HG02981 (cell line): ENCODE results near the gene C19orf18.
A peak's percentile ranks its signal among the peaks of the same experiment; 100 is the strongest.
"Not testable (repeated sequence)": the region's sequence is repeated elsewhere in the genome, so short reads cannot be mapped to it uniquely, and the experiment has no call there.

ENCODE experiments used
- ATAC-seq: cut with Tn5 transposase; IDR thresholded peaks from one replicate; pipeline ENCODE4 v1.9.1; 2021; ENCODE audit warnings: mild to moderate bottlenecking, moderate library complexity; ENCODE audit not compliant: unreplicated experiment

Gene C19orf18

DNA sequence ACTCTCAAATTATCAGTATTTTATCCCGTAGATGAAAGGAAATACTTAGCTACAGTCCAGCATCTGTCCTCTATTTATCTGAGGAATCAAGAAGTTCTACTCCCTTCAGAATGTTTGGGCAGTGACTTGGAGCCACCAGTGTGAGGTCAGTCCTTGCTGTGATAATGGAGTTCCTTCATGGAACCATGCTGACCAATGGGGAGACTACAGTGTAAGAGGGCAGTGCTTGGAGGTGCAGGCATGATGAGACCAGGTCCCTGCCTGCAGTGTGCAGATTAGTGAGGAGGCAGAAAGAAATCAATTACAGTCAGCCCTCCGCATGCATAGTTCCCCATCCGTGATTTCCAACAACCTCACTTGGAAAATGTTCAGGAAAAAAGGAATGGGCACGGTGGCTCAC is at the start of gene C19orf18:
C19orf18 (minus strand) TSS at position 101 of the 400 bp plus-strand sequence. CDS start 102 bp downstream, outside the sequence.
- no peak for ATAC-seq

DNA sequence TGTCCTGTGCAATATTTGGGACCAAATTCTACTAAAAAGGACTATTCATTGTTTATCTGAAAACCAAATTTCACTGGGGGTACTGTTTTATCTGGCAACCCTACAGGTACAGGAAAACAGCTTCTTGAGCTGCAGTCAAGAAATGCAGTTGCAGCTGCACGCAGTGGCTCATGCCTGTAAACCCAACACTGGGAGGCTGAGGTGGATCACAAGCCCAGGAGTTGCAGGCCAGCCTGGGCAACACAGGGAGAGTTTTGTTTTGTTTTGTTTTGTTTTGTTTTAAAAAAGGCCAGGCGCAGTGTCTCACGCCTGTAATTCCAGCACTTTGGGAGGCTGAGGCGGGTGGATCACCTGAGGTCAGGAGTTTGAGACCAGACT is 47.9 kb upstream of the C19orf18 start:
- no peak for ATAC-seq

DNA sequence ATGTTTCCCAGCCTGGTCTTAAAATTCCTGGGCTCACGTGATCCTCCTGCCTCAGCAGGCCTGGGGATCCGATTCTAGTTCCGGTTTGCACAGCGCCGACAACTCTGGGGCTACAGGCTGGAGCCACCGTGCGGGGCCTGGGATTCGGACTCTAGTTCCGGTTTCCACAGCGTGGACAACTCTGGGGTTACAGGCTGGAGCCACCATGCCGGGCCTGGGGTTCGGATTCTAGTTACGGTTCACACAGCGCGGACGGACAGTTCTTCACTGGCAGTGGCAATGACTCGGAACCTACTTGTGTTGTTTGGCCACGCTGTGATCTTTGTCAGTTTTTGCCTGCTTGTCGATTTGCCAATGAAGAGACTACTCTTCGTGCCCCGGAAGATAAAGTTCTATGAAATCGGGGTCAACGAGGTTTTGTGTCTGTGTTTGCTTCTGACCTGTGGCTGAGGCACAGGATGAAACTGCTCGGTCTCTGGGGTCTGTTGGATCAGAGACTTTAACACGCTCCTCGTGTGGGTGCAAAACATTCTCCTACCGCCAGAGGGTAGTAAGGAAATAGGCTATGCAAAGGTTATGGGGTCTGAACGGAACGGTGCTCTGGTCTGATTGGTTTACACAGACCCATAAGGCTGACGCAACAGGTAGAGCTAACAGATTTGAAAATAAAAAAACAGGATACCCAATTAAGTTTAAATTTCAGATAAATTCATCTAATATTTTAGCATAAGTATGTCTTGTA is 47.4 kb upstream of the C19orf18 start:
- ATAC-seq: no peak

DNA sequence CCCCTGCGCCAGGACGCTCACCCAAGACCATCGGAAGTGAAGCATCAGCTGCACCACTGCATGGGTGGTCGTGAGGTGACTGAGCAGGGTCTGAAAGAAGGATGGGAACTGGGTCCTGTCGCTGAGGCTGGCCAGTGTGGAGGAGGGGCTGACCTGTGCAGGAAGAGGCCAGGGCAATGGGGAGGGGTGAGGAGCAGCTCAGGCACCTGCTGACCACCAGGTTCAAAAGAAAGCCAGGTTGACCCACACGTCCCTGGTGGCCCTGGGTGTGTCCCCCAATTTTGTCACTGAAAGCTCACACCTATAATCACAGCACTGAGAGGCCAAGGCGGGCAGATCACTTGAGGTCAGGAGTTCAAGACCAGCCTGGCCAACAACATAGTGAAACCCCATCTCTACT is 45.8 kb upstream of the C19orf18 start:
- no peak for ATAC-seq

DNA sequence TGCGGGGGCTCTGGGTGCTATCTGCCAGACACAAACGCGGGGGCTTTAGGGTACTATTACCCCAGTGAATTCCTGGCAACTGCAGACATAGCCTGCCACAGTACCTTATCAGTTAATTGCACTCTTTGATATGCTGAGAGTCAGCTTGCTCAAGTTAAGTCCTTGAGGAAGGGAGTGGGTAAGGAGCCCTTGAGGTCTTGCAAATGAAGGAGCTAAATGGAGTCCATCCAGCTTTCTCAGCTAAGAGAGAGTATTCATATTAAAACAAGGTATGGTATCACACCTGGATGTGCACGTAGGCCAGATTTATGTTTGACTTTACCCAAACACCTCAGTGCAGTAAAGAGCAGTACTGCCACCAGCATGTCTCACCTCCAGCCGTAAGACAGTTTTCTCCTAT is 39.8 kb upstream of the C19orf18 start:
- ATAC-seq: no peak

DNA sequence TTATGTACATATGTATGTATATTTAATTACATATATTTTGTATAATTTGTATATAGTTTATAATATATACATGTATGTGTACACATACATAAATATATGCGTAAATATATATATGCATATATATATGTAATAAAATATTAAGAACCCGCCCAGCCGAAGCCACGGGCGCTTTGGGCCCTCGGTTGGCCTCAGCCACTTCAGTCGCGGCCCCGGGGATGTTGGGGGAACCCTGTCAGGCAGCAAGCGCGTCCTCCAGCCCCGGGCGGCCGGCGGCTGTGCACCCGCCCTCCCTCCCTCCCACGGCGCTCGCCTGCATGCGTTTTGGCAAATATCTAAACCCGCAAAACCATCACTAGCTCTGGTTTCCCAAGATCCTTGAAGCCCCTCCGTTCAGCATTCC is 36.2 kb upstream of the C19orf18 start:
- no peak for ATAC-seq

DNA sequence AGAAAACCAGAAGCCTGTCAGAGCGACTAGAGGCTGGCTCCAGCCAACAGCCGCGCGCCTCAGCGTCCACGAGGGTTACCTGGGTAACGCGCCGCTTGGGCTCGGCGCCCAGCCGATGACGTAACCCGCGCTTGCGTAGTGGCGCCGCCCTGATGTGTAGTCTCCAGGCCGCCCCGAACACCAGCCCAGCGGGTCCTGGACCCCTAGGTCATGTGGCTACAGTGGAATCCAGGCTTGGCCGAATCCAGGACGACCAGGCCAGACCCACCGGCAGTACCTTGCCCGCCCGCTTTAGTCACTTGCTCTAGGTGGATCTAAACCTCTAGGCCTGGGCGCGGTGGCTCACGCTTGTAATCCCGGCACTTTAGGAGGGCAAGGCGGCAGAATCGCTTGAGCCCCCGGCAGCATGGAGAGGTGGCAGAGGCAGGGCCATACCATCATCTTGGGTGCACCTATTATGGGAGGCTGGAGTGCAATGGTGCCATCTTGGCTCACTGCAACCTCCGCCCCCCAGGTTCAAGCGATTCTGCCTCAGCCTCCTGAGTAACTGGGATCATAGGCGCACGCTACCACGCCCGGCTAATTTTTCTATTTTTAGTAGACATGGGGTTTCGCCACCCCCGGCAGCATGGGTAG is 35.5 kb upstream of the C19orf18 start:
- ATAC-seq: peak; percentile 85

DNA sequence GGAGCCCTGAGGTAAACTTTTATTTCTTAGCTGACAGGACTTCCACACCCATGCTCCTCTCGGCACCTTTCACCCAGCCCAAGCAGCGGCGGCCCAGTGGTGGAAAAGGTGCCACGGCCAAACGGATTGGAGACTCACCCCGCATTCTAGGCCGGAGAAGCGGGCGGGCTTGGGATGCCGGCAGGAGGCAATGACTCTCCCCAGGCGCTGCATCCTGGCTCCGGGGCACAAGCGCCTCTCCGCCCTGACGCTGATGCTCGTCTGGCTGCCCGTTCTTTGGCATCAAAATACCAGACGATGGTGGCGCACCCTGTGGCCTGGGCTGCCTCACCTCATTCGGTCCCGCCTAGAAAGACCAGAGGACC is 34.9 kb upstream of the C19orf18 start:
- ATAC-seq: no peak

DNA sequence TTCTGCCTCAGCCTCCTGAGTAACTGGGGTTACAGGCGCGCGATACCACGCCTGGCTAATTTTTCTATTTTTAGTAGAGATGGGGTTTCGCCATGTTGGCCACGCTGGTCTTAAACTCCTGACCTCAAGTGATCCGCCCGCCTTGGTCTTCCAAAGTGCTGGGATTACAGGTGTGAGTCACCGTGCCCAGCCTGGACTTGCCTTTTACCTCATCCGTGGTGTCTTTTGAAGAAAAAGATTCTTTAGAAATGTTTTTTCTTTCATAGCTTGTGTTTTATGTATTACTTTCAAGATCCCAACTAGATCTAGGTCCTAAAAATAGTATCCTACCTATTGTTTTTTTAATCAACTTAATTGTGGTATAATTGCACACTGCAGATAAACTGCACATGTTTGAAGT is 34.5 kb upstream of the C19orf18 start:
- ATAC-seq: not testable (repeated sequence)

DNA sequence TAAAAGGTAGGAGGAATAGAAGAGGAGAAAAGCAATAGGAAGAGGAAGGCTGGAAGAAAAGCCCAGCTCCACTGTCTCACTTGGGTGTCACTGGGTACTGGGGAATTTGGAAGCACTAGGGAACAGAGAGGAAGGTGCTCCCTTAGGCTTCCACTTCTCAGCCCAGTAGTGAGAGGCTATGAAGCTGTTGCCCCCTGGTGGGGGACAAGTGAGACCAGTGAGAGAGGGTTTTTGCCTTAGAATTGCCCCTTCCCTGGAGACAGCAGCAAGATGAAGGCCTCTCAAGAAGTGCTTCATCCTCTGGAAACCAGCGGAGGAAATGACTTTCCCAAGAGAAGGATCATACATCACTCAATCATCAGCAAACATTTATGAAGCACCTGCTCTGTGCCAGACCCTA is 33.0 kb upstream of the C19orf18 start:
- no peak for ATAC-seq

DNA sequence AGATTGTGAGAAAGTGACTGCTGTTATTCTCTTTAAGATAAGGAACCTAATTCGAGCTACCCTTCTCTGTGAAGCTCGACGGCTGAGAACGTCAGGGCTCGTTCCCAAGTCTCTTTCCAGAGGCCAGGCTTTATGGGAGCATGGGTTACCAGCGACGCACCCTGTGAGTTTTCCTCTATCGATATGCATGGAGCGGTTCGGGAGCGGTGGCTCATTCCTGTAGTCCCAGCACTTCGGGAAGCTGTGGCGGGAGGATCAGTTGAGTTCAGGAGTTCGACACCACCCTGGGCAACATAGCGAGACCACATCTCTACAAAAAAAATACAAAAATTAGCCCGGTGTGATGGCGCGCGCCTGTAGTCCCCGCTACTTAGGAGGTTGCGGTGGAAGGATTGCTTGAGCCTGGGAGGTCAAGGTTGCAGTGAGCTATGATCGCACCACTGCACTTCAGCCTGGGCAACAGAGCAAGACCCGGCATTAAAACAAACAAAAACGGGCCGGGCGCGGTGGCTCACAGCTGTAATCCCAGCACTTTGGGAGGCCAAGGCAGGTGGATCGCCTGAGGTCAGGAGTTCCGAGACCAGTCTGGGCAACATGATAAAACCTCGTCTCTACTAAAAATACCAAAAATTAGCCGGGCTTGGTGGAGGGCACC is 29.0 kb upstream of the C19orf18 start:
- ATAC-seq: no peak

DNA sequence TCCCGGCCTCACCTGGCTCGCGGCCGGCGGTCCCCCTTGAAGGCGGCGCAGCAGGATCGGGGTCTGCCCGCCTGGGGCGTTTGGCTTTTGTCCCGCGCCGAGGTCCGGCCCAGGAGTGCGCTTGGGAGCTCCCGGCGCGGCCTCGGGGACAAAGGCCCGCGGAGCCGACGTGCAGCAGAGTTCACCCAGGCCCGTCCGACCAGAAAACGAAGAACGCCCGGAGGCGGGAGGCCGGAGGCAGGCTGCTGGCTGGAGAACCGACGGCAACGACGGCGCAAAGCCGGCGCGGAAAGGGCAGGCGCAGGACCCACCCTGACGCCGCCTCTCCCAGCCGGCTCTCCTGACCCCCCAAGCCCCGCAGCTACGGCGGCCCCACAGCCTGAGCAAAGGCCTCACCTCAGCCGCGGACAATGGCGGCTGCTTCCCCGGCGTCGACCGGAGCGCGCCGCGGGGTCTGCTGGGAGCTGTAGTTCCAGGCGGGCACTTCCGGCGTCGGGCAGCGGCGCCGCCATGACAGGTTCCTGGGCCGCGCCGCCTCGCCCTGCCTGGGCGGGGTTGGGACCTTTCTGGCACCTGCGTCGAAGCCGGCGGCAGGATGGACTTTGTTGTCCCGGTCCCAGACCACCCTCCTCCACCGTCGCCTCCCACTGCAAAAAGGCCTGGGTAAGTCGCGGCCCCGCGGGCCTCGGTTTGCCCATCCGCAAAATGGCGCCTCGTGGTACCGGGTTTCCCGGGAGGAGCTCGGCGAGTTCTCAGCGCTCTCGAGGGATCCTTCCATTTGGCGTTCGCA is 28.2 kb upstream of the C19orf18 start, which contains the start of gene ZNF606:
ZNF606 (minus strand) TSS at position 437 of the 790 bp plus-strand sequence. CDS start 1,501 bp downstream, outside the sequence.
- ATAC-seq: peak; percentile 93

DNA sequence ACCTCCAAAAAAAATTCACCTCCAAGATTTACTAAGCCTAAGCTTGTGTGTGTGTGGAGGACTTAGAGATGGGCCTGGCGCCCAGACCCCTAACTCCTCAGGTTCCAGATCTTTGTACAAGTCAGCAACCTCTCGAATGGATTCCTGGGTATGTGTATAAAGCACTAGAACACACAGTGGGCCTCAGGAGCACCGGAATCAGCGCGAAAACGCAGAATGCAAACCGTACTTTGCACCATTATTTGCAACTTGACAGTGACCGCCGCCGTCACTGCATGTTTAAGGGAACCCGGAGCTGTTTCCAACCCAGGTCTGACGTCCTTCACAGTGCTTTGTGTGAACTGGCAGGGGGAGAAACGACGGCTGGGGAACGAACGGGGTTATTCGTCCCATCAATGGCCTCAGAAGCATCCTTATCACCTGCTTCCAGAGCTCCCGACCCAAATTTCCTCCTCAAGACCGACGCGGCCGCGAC is 27.6 kb upstream of the C19orf18 start:
- ATAC-seq: peak; percentile 9

DNA sequence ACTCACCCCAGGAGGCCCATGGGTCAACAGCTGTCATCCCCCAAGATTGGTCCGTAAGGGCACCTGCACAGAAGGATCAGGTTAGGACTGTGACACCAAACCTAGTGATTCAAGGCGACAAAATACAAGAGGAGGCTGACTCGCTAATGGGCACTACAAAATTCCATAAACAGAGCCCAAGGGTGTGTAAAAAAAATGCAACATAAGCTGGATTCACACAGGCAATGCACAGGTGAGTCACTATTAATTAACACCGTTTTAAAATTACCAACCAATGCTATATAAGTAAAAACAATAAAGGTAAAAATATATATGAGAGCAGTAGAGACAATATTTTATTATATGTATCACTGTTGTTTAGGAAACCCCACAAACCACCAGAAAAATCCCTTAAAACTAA is 26.3 kb upstream of the C19orf18 start:
- no peak for ATAC-seq

DNA sequence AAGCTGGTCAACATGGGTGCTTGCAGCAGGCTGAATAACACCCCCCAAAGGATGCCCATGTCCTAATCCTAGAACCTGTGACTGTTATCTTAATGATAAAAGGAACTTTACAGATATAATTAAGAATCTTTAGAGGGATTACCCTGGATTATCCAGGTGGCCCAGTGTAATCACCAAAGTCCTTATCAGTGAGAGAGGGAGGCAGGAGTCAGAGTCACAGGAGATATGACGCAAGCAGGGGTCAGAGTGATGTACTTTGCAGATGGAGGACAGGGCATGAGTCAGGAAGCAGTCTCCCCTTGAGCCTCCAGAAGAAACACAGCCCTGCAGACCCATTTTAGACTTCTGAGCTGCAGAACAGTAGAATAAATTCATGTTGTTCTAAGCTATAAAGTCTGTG is 18.5 kb upstream of the C19orf18 start:
- ATAC-seq: no peak

DNA sequence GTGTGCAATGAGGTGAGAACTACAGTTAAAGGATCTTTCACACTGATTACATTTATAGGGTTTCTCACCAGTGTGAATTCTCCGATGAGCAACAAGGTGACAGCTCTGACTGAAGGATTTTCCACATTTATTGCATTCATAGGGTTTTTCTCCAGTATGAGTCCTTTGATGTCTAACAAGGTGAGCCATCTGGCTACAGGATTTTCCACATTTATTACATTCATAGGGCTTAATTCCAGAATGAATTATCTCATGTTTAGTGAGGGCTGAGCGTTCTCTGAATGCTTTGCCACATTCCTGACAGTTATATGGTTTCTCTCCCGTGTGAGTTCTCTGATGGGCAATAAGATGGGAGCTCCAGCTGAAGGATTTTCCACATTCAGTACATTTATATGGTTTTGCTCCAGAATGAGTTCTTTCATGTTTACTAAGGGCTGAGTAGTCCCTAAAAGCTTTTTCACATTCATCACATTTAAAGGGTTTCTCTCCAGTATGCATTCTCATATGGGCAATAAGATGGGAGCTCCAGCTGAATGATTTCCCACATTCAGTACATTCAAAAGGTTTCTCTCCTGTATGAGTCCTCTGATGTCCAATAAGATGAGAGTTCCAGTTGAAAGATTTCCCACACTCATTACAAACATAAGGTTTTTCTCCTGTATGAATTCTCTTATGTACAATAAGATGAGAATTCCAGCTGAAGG is 4.4 kb upstream of the C19orf18 start:
- ATAC-seq: no peak

DNA sequence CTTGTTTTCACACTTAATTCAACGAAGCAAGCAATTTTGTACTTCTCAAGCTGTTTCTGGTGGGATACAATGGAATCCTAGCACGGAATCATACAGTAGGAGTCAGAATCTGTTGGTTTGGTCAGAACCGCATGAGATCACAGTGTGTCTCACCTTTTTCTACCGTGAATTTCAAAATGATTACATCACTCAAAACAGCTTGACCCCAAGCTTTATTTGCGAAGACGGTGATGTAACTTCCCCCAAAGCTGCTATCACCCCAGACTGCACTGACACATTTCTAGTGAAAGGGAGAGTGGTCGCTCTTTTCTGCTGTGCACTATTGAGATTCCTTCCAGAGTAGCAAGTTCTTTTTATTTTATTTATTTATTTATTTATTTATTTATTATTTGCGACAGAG is 9.6 kb downstream of the C19orf18 start:
- ATAC-seq: no peak

DNA sequence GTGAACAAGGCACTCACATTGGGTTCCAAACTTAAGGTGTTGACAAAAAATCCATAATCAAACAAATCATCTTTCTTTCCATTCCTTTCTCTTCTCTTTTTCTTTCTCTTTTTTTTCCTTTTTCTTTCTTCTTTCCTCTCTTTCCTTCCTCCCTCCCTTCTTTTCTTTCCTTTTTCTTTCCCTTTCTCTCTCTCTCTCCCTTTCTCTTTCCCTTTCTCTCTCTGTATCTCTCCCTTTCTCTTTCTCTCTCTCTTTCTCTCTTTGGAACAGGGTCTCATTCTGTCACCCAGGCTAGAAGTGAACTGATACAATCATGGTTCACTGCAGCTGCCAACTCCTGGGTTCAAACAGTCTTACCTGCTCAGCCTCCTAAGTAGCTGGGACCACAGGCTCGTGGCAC is 12.5 kb downstream of the C19orf18 start:
- no peak for ATAC-seq

DNA sequence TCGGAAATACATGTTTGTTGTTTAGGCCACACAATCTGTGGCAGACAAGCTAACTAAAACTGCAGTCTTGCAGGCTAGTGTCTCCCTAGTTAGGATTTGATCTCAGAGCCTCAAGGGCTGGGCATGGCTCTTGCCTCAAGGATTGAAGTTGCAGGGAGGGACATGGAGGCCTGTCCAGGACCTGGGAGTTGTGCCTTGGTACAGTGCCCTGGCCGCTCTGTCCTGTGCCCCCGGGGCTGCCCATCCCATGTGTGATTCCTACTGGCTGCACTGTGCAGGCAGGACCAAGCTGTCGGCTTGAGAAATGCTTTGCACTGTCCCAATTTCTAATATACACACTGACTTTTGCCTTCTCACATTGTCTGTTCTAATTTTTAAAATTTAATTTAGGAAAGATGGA is 19.3 kb downstream of the C19orf18 start:
- no peak for ATAC-seq

DNA sequence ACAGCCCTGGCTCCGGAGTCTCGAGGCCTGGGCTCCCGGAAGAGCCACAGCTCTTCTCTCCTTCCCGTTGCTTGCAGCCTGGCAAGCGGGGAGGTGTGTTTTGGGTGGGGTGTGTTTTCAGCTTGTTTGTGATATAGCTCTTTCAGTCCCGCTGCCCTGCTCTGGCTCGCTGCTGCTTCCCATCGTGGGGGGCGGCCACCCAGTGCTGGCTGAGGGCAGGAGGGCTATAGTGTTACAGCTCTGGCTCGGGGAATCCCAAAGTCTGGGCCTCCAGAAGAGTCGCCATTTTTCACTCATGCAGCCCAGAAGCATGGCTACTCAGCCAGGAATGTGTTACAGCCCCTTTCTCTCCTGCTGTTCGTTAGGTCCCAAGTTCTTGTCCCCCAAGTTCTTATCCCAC is 24.6 kb downstream of the C19orf18 start:
- ATAC-seq: no peak

DNA sequence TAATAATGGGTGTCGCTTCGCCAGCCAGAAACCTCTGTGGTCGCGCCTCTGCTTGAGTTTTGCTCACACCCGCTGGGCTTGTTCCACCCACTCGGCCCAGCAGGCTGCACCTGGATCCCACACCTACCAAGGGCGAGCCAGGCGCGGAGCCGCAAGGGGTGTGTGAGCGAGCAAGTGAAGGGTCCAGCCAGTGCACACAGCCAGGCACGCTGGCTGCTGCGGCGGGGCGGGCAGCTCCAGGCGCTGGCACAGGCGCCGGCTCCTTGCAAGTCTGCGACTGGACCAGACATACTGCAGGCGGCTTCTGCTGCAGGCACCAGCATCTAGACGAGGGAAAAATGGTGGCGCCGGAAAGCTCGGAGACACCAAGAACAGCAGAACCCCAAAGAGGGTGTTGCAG is 25.0 kb downstream of the C19orf18 start:
- no peak for ATAC-seq
